NOMO-1 treated with dmso at 0.1 percent for 144 hours (cell line): ENCODE data around the gene TNKS1BP1.
A peak's percentile ranks its signal among the peaks of the same experiment; 100 is the strongest.

Experiments
- DNase-seq: peaks from one replicate; lab custom pipeline; 2025; ENCODE audit not compliant: unreplicated experiment; lab: John Stamatoyannopoulos, UW

TNKS1BP1 gene

DNA sequence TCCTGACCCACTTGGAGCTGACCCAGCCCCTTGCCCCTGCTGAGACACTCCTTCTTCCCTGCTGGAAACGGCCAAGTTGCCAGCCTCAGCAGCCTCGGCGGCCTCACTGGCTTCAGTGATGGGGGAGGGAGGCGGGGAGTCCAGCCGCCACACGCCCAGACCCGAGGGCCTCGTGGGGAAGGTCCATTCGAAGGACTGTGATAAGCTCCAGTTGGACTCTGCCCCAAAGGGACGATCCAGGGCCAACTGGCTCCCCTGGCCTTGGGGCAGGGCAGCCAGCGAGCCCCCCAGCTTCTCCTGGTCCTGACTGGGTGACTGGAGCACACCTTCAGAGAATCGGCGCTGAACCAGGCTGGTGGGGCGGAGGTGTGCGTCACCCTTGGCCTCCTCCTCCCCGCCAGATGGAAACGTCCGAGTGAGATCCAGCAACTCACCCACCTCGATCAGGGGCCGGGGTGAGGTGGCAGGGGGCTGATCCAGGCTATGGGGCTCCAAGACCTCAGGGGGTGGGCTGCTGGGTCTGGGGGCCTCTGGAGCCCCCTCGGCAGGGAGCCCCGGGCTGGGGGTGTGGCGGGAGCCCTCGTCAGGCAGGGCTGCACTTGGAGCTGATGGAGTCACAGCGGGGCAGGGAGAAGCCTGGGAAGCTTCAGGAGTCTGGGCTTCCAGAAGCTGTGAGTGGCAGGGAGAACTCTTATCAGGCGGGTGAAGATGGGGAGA lies 11.5 kb downstream of the TNKS1BP1 start:
- DNase-seq: no peak

GRCh38 chr11:57312511-57313021 lies 12.2 kb downstream of the TNKS1BP1 start:
- no peak for DNase-seq

- peak; percentile 83 for DNase-seq
Observed at GRCh38 chr11:57311109-57311936, 13.4 kb downstream of the TNKS1BP1 start.

- DNase-seq: no peak
Observed at GRCh38 chr11:57310630-57311086, 14.1 kb downstream of the TNKS1BP1 start.

GRCh38 chr11:57310091-57310490 lies 14.7 kb downstream of the TNKS1BP1 start:
- no peak for DNase-seq

GRCh38 chr11:57309106-57310059 lies 15.4 kb downstream of the TNKS1BP1 start:
- DNase-seq: no peak

GRCh38 chr11:57308426-57309060 lies 16.2 kb downstream of the TNKS1BP1 start:
- no peak for DNase-seq

DNA sequence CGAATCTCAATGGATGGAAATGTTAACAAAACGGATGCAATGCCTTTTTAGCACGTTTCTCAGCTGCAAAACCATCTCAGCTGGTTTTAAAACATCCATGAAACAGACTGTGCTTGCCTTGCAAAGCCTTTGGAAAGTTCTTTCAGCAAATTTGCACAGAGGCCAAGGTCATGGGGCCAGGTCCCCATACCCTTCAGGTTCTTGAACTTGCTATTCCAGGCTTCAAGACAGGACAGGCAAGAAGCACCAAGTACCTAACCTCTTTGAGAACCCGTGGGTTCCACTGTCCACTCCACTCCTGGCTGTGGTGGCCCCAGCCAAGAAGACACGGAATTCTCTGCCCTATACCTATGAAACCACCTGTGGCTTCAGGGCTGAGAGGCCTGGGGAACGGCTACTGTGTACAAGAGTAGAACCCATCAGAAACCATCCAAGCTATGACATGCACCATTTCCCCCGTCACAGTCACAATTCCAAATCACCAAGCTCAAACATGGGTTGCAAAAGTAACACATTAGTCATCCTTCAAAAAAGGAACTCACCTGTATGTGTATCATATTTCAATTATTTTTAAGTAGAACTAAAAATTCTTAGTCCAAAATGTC lies 17.0 kb downstream of the TNKS1BP1 start:
- no peak for DNase-seq

DNA sequence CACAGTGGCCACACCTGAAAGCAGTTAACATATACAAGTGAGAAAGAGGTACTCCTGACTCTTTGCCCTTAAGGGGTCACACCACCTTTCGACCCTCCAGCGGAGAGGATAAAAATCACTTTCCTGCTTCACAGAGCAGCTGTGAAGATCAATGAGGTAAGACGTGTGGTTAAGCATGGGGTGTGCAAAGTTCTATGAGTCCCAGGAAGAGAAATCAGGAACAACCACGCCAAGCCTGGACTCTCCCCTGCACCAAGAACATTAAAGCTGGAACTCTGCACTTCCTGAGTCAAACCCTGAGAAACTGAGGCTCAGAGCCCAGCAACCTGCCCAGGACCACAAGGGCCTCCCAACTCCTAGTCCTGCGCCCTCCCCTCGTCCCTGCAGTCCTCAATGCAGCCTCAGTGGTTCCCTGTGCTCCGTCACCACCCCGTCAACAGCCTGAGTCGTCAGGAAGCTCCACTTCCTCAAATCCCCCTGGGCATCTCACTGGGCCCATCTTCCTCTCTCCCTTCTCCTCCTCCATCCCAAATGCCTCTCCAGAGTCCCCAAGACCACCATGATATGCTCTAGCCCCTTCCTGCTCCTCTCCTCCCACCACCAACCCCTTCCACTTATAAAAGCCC lies 17.7 kb downstream of the TNKS1BP1 start:
- DNase-seq: no peak

DNA sequence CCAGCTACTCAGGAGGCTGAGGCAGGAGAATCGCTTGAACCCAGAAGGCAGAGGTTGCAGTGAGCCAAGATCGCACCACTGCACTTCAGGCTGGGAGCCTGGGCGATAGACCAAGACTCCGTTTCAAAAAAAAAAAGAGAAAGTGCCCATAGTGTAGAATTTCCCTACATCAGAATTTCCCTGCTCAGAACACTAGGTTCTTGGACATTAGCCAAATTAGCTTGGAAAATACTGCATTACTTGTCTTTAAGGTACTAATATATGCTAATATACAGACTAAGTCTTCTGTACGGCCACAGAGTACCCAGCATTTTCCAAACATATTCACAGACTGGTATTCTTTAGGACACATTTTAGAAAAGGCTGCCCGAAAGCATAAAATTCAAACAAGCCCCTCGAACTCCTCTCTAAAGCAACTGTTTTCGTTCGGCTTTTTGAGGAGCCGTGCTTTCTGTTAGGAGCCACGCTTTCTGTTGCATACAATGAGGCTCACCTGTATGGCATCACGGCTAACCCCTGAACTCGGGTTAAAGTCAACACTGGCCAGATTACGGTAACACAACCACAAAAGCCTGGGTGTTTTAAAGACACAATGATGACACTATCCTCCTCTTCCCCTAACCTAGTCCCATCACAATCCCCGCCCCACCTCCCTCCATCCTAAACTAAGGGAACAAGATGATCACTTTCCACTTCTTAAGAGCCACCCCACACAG lies 18.4 kb downstream of the TNKS1BP1 start:
- no peak for DNase-seq

DNA sequence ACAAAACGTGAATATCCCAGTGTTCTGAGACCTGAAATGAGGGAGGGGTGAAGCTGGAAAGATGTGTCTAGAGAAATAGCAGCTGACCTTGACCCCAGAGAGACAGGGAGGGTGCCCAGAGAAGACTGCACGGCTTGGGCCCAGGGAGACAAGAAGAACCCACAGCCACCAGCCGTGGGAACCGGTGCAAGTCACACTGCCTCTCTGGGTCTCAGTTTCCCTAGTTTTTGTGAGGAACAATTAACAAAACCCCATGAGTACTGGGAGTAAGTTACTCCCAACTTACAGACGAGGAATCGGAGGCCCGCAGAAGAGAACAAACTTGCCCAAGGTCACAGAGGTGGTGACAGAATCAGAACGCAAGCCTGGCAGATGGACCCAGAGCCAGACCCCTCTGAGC lies 19.2 kb downstream of the TNKS1BP1 start:
- no peak for DNase-seq

GRCh38 chr11:57303990-57304579 lies 20.7 kb downstream of the TNKS1BP1 start:
- DNase-seq: no peak

DNA sequence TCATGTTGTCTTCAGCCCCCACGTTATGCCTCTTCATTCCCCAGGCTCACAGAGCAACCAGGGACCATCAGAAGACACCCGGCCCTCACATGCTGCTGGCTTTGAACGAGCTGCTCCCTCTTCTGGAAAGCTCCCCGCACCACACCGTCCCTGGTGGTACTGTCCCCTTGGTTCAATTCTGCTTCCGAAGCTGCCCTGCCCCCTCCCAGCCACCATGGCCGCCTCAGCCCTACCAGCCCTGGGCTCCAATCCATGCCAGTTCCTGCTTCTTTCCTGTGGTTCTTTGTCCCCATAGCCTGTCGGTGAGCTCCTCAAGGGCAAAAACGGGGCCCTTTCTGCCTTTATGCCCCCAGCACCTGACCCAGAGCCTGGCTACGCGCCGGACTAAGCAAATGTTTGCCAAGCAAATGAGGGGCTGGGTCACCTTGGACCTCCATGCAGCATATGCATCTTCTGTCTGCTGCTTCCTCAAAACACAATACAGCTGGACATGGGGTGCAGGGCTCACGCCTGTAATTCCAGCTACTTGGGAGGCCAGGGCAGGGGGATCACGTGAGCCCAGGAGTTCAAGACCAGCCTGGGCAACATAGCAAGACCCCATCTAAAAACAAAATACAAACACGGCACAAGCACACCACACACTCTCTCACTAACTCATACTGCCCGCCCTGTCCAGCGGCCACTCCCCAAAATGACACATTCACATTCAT lies 21.3 kb downstream of the TNKS1BP1 start:
- no peak for DNase-seq

GRCh38 chr11:57302489-57302888 lies 22.3 kb downstream of the TNKS1BP1 start:
- no peak for DNase-seq

DNA sequence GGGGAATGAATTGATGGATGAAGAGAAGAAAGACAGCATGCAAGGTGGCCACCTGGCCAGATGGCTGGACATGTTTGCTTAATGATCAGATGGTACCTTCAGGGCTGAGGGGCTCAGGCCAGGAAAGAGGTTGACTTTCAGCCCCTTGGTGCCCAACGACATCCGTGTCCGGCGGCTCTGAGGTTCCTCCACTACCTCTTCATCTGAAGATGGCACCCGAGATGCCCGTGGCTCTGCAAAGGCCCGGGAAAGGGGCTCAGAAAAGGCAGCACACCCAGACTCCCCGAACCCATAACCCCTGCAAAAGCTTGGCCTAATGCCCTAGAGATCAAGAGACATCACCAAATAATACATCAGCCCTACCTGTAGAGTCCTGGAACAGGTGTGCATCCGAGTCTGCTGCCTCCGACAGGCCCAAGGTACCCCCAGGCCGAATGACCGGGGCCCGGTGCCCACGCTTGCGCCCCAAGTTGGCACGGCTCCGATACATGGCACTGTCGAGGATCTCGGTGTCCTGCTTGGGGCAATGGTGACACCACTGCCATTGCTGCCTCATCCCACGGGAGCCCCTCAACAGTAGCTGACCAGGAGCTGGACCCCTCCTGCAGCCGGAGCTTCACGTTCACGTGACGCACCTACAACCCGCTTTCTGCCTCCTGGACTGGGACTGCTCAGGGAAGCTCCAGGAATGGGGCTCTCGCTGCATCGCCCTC lies 22.9 kb downstream of the TNKS1BP1 start:
- no peak for DNase-seq

GRCh38 chr11:57300785-57301184 lies 24.0 kb downstream of the TNKS1BP1 start:
- DNase-seq: no peak

- no peak for DNase-seq
Observed at GRCh38 chr11:57299150-57299737, 25.5 kb downstream of the TNKS1BP1 start.
